GM21723 (cell line): ENCODE data around the gene IPO13.

ENCODE experiments used
- ATAC-seq: cut with Tn5 transposase; IDR thresholded peaks from one replicate; pipeline ENCODE4 v1.9.1; 2021; ENCODE audit warnings: mild to moderate bottlenecking, moderate library complexity; ENCODE audit not compliant: unreplicated experiment

Gene IPO13, protein sequence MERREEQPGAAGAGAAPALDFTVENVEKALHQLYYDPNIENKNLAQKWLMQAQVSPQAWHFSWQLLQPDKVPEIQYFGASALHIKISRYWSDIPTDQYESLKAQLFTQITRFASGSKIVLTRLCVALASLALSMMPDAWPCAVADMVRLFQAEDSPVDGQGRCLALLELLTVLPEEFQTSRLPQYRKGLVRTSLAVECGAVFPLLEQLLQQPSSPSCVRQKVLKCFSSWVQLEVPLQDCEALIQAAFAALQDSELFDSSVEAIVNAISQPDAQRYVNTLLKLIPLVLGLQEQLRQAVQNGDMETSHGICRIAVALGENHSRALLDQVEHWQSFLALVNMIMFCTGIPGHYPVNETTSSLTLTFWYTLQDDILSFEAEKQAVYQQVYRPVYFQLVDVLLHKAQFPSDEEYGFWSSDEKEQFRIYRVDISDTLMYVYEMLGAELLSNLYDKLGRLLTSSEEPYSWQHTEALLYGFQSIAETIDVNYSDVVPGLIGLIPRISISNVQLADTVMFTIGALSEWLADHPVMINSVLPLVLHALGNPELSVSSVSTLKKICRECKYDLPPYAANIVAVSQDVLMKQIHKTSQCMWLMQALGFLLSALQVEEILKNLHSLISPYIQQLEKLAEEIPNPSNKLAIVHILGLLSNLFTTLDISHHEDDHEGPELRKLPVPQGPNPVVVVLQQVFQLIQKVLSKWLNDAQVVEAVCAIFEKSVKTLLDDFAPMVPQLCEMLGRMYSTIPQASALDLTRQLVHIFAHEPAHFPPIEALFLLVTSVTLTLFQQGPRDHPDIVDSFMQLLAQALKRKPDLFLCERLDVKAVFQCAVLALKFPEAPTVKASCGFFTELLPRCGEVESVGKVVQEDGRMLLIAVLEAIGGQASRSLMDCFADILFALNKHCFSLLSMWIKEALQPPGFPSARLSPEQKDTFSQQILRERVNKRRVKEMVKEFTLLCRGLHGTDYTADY

DNA sequence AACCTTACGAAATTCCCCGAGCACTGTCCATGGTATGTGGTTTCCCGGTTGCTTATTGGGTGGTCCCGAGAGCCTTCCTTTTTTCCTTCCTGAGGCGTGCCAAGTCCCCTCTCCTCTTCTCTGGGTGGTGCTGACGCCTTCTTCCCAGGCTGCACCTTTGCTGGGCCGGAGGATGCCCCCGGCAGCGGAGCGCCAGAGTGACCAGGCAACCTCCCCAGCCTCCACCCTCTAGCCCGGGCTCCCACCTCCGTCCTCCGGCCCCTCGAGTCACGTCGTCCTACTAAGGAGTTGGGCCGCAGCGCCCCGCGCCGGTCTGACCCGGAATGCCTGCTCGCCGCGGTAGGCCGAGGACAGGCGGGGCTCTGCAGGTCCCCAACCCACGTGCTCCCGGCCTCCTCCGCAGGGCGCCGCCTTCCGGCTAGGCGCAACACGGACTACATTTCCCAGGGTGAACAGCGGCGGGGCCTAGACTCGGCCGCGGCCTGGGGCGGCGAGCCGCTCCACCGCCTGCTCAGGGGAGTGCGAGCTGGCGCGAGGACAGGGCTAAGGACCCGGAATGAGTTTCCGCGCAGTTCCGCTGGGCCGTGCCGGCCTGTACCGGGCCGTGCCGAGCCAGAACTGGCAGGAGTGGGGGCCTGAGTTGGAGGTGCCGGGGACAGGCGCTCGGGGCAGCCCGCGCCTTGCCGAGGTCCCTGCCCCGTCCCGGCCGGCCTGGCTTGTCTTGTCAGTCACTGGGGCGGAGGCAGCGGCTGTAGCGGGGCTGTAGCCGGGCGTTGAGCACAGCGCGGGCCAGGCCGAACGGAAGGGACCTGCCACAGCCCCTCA, at the start of gene IPO13:
TSS of gene IPO13 (plus strand) at position 715 of the 825 bp plus-strand sequence. CDS start 651 bp downstream, outside the sequence.
- peak; percentile 95 for ATAC-seq

DNA sequence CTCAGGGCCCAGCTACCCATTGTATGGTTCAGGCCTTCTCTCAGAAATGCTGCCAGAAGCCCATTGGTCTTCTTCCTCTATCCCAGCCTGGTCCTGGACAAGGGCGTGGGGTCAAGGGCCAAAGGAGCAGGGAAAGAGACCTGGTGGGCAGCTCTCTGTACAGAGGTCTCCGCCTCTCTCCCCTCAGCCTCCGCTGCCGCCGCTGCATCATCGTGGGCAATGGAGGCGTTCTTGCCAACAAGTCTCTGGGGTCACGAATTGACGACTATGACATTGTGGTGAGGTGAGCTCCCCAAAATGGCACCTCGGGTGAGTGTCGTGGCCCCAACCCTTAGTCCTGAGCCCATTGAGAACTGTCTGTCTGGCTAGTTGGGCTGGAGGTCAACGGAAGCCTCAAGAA, 47.8 kb upstream of the IPO13 start:
- ATAC-seq, result no peak

- ATAC-seq, result no peak
These were observed 46.4 kb upstream of the IPO13 start for GRCh38 chr1:43900386-43900785.

DNA sequence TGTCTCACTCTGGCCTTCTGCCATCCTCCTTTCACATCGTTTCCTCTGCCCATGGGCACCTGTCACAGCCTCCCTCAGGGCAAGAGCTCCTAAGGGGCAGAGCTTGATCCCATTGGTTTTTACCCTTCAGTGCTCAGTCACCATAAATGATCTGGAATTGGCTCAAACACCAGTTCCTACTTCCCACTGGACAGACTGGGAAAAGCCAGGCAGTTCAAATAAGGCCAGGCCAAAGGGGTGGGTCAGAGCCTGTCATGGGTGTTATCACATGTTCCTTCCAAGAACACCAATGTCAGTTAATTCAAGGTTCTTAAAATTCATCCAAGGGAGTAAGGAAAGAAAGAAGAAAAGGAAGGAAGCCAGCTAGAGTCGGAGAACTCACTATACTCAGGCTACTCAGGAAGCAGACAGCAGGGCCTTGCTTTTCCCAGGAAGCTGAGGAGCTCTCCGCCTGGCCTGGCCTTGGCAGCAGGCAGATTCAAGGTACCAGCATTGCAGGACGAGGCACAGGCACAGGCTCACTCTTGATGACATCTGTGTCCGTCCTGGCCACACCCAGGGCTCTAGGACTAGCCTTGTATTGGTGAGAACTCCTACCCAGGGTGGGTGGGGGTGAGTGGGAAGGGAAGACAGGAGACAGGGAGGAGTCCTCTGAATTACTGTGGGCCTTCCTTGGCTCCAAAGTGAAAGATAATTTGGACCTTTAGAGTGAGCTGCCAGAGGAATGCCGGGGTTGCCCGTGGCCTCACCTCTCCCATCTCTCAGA, 45.4 kb upstream of the IPO13 start:
- no peak for ATAC-seq

GRCh38 chr1:43902058-43902831, 44.5 kb upstream of the IPO13 start:
- no peak for ATAC-seq

DNA sequence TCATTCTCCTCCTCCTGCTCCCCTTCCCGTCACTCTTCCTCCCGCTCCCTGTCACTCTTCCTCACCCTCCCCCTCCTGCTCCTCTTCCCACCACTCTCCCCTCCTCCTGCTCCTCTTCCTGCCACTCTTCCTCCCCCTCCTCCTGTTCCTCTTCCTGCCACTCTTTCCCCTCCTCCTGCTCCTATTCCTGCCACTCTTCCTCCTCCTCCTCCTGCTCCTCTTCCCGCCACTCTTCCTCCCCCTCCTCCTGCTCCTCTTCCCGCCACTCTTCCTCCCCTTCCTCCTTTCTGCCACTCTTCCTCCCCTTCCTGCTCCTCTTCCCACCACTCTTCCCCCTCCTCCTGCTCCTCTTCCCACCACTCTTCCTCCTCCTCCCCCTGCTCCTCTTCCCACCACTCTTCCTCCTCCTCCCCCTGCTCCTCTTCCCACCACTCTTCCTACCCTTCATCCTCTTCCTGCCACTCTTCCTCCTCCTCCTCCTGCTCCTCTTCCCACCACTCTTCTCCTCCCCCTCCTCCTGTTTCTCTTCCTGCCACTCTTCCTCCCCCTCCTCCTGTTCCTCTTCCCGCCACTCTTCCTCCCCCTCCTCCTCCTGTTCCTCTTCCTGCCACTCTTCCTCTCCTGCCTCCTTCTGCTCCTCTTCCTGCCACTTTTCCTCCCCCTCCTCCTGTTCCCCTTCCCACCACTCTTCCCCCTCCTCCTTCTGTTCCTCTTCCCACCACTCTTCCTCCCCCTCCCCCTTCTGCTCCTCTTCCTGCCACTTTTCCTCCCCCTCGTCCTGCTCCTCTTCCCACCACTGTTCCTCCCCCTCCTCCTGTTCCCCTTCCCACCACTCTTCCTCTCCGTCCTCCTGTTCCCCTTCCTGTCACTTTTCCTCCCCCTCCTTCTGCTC, 41.8 kb upstream of the IPO13 start:
- no peak for ATAC-seq

DNA sequence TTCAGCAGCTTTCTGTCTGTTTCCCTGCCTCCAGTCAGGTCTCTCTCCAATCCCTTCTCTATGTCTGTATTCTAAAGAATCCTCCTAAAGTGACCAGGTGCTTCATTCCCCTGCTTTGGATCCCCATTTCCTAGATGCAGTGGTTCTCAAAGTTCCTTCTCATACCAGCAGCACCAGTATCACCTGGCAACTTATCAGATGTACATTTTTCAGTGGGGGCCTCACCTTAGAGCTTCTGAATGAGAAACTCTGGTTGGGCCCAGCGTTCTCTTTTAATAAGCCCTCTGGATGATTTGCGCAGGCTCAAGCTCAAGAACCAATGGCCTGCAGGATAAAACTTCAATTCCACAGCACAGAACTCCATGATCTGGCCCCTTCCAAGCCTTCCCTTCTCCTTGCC, 38.5 kb upstream of the IPO13 start:
- ATAC-seq, result no peak

DNA sequence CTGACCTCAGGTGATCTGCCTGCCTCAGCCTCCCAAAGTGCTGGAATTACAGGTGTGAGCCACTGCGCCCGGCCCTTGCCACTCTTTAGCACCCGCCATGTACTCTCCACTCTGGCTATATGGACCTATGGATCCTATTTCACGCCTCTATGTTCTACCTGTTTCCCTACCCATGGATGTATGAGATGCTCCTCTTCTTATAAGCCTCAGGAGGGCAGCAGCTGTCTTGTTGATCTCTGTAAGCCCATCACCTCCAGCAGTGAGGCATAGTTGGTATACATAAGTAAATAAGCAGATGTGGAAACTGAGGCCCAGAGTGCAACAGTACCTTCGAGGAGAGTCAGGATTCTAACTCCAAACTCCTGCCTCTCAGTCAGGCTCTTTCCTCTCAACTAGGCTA, 37.9 kb upstream of the IPO13 start:
- ATAC-seq, result no peak

GRCh38 chr1:43910343-43910742, 36.4 kb upstream of the IPO13 start:
- ATAC-seq, result no peak

GRCh38 chr1:43912607-43913006, 34.1 kb upstream of the IPO13 start:
- ATAC-seq, result no peak

DNA sequence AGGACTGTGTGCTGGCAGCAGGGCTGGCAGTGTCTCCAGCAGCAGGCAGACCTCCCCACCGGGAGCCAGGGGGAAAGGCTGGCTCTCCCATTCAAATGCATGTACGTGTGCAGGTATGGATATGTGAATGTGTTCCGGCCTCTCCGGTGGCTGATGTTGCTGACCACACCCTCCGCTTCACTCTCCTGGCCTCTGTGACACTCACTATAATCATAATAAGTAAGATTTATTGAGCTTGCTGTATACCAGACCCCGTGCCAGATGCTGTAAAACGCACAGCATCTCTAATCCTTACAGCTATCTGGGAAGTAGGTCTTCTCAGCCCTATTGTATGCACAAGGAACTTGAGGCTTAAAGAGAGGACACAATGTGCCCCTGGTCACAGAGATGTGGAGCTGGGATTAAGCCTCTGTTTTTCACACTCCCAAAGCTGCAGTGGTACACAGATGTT, 33.7 kb upstream of the IPO13 start:
- no peak for ATAC-seq

DNA sequence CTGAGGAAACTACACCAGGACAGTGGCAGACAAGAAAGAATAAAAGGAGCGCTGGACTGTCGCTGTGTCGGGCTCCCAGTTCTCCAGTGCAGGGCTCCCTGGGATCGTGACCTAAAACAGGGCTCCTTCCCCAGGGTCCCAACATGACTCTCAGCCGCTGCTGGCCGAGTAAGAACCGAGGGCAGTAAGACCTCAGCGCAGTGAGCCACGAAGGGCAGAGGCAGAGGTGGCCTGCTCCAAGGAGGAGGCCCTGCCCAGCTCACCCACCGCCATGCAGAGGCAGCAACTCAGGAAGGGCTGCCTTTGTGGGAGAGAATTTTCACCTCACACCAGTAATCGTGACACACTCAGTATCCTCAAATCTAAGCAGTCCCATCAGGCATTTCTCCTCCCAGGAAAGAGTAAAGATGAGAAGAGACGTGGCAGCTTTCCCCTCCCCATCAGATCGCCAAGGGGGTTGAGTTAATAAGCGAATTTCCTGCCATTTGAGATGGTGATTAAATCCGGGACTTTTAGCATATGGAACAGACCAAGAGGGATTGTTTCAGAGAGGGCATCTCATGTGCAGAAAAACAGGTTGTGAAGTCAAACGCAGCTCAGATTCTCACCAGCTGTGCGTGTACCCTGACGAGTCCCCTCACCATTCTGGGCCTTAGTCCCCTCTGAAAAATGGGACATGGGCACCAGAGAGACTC, 32.9 kb upstream of the IPO13 start:
- ATAC-seq, result no peak

DNA sequence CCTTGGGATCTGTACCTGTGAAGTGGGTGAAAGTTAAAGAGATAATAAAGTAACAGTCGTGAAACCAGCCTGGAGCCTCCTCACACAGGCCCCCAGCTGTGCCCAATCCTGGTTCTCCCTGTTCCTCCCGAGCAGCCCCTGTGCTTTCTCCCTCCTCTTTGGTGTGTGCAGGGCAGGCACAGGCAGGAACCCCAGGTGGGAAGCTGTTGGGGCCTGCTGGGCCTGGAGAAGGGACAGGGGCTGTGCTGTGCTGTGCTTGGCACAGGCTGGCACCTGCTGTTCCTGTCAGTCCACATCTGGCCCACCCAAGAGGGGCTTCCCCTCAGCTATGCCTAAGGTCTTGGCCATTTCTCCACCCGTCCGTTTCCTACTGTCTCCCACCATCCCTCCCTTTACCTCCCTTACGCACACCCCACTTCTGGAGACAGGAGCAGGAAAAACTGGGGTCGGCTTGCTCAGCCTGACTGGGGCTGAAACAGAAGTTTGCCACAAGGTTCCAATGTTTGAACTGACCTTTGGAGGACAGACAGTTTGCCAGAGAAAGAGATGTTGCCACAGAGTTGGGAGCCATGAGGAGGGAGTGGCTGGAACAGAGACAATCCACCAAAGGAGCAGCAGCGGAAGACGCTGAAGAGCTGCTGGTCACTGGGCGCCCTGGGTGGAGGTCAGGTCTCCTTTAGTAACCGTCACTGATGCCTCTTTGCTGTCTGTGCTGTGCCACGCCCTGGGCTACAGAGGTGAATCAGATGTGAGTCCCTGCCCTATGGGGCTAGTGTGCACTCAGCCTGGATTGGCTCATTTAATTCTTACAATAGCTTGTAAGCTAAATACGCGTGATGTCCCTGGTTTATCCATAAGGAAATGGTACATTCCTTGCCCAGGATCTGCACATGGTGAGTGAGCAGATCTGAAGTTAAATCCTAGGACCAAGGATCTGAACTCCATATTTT, 31.9 kb upstream of the IPO13 start:
- ATAC-seq, result no peak

- no peak for ATAC-seq
These were observed 26.8 kb upstream of the IPO13 start for GRCh38 chr1:43919906-43920305.

GRCh38 chr1:43921022-43921421, 25.7 kb upstream of the IPO13 start:
- ATAC-seq, result no peak

DNA sequence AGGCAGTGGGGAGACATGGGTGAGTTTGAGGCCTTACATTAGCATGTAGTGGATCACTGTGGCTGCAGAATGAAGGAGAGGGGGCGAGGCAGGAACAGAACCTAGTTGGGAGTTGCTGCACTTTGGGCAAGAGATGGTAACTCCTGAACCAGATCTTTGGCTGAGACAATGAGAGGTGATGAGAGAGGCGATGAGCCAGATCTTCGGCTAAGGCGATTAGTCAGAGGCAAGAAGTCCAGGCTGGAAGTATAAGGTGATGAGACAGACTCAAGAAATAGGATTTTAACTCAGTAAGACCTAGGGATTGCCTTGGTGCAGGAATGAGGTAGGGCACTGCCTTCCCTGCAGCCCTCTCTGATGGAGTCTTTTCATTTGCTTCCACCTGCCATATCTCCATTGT, 22.2 kb upstream of the IPO13 start:
- ATAC-seq, result no peak

DNA sequence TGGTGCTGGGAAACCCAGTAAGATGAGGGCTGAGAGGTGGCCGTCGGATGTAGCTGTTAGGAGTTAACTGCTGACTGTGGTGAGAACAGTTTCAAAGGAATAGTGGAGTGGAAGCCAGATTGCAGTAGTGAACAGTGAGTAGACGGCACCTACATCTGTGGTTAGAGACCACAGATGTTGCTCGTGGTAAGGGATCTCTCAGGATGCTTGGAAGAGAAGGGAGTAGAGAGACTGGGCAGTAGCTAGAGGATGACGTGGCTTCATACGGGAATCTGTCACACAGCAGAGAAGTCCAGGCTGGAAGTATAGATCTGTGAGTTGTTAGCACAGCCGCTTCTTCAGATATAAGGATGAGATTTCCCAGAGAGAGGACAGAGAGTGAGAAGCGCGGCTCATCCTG, 20.9 kb upstream of the IPO13 start:
- no peak for ATAC-seq
